Karpas-422 (cell line): ENCODE data around the gene OXGR1. TPM values are rescaled to one million over a fixed set of nuclear protein-coding genes. Genes with fewer than 3 reads are reported as not detected.
A peak's percentile ranks its signal among the peaks of the same experiment; 100 is the strongest.
"Not testable (repeated sequence)": the region's sequence is repeated elsewhere in the genome, so short reads cannot be mapped to it uniquely, and the experiment has no call there.

Experiments
- DNase-seq: peaks from one replicate; pipeline ENCODE4 v3.0.0-alpha.2; 2015
- H2AFZ ChIP-seq: fragments of 200-600 bp; sonication (generic); 2 replicates; pipeline ENCODE4 v1.6.1; 2014; ENCODE audit warnings: antibody characterized with exemption, low read length, mixed read lengths
- H3K27ac ChIP-seq: fragments of 200-600 bp; sonication (generic); 2 replicates; pipeline ENCODE4 v1.5.1; 2014; ENCODE audit warnings: mild to moderate bottlenecking, low read length, moderate library complexity
- H3K27me3 ChIP-seq: fragments of 200-600 bp; sonication (generic); 2 replicates; pipeline ENCODE4 v1.6.1; 2014; ENCODE audit warnings: low read length, mixed read lengths
- H3K36me3 ChIP-seq: fragments of 200-600 bp; sonication (generic); 2 replicates; pipeline ENCODE4 v1.6.1; 2014; ENCODE audit warnings: low read length, mixed read lengths; ENCODE audit not compliant: insufficient read depth
- H3K4me1 ChIP-seq: fragments of 200-600 bp; sonication (generic); 2 replicates; pipeline ENCODE4 v1.6.1; 2014; ENCODE audit warnings: mild to moderate bottlenecking, low read length, mixed read lengths
- H3K4me2 ChIP-seq: fragments of 200-600 bp; sonication (generic); 2 replicates; pipeline ENCODE4 v1.6.1; 2014; ENCODE audit warnings: low read length, low read depth, mild to moderate bottlenecking; ENCODE audit not compliant: poor library complexity, severe bottlenecking
- H3K4me3 ChIP-seq: fragments of 200-600 bp; sonication (generic); 2 replicates; pipeline ENCODE4 v1.5.1; 2014; ENCODE audit warnings: mild to moderate bottlenecking, antibody characterized with exemption, low read length, mixed read lengths
- H3K79me2 ChIP-seq: fragments of 200-600 bp; sonication (generic); 2 replicates; pipeline ENCODE4 v1.6.1; 2014; ENCODE audit warnings: mild to moderate bottlenecking, low read length, mixed read lengths
- H3K9ac ChIP-seq: fragments of 200-600 bp; sonication (generic); 2 replicates; pipeline ENCODE4 v1.6.0; 2014; ENCODE audit warnings: low read length
- H3K9me2 ChIP-seq: fragments of 200-600 bp; sonication (generic), shearing (Covaris generic); replicated peaks from 2 replicates; pipeline ENCODE4 v1.6.0; 2014; ENCODE audit warnings: mild to moderate bottlenecking, low read length, moderate library complexity; ENCODE audit not compliant: insufficient read depth
- H3K9me3 ChIP-seq: fragments of 300-700, 200-600 bp; sonication (generic); 2 replicates; pipeline ENCODE4 v1.6.1; 2014; ENCODE audit warnings: low read length, mixed read lengths
- H4K20me1 ChIP-seq: fragments of 200-600 bp; sonication (generic); 2 replicates; pipeline ENCODE4 v1.6.1; 2014; ENCODE audit warnings: mild to moderate bottlenecking, antibody characterized with exemption, low read length, low read depth; ENCODE audit not compliant: insufficient read depth
- total RNA-seq: library from RNA; depleted of rRNA; stranded (reverse); fragments of >200 nt; shearing (Covaris generic); gene quantifications from 2 replicates; pipeline ENCODE4 v1.2.3, GENCODE V29; 2014; ENCODE audit warnings: low replicate concordance

The OXGR1 gene
- total RNA-seq, 1 experiment from 2014 or later = not detected

- Histone ChIP-seq H3K79me2 (no peaks in the 10 kb centered on the region), H2AFZ (no peak overlapping the region), H3K4me1 (no peaks in the 10 kb centered on the region), H3K4me2 (no peak overlapping the region), H3K27ac (no peak overlapping the region), H3K9ac (no peak overlapping the region), H3K27me3 (no peaks in the 10 kb centered on the region), H3K4me3 (no peak overlapping the region), H3K9me2 (no peaks in the 10 kb centered on the region), H3K9me3 (no peaks in the 10 kb centered on the region), H4K20me1 (no peaks in the 10 kb centered on the region), H3K36me3 (no peaks in the 10 kb centered on the region)
- DNase-seq = no peak
Measured at GRCh38 chr13:96991072-96991471, 3.2 kb downstream of the OXGR1 start.

- Histone ChIP-seq H4K20me1 (no peaks in the 10 kb centered on the region), H3K9ac (no peak overlapping the region), H3K9me2 (no peaks in the 10 kb centered on the region), H3K9me3 (no peaks in the 10 kb centered on the region), H3K4me3 (no peak overlapping the region), H3K79me2 (no peaks in the 10 kb centered on the region), H2AFZ (no peak overlapping the region), H3K4me1 (no peaks in the 10 kb centered on the region), H3K27me3 (no peaks in the 10 kb centered on the region), H3K36me3 (no peaks in the 10 kb centered on the region), H3K4me2 (no peak overlapping the region), H3K27ac (no peak overlapping the region)
- no peak for DNase-seq
Measured at GRCh38 chr13:96988441-96988840, 5.8 kb downstream of the OXGR1 start.

GRCh38 chr13:96984051-96984508 is 10.2 kb downstream of the OXGR1 start:
- Histone ChIP-seq H2AFZ (no peak overlapping the region), H3K27me3 (0 out of 2 replicates have a peak, but pooled peaks cover 2% of the 10 kb centered on the region), H4K20me1 (no peaks in the 10 kb centered on the region), H3K4me2 (no peak overlapping the region), H3K36me3 (no peaks in the 10 kb centered on the region), H3K9ac (no peak overlapping the region), H3K27ac (no peak overlapping the region), H3K9me2 (no peaks in the 10 kb centered on the region), H3K9me3 (no peaks in the 10 kb centered on the region), H3K4me1 (no peaks in the 10 kb centered on the region), H3K79me2 (no peaks in the 10 kb centered on the region), H3K4me3 (no peak overlapping the region)
- DNase-seq = no peak

GRCh38 chr13:96982672-96983071 is 11.6 kb downstream of the OXGR1 start:
- Histone ChIP-seq H3K27me3 (0 out of 2 replicates have a peak, but pooled peaks cover 2% of the 10 kb centered on the region), H3K4me1 (no peaks in the 10 kb centered on the region), H3K4me3 (no peak overlapping the region), H3K4me2 (no peak overlapping the region), H2AFZ (no peak overlapping the region), H3K9ac (no peak overlapping the region), H3K79me2 (no peaks in the 10 kb centered on the region), H3K9me3 (no peaks in the 10 kb centered on the region), H3K9me2 (no peaks in the 10 kb centered on the region), H3K36me3 (no peaks in the 10 kb centered on the region), H4K20me1 (no peaks in the 10 kb centered on the region), H3K27ac (no peak overlapping the region)
- no peak for DNase-seq

- H3K79me2 ChIP-seq, H3K4me1 ChIP-seq, H3K27ac ChIP-seq, H4K20me1 ChIP-seq, H3K27me3 ChIP-seq, H3K9ac ChIP-seq, H3K36me3 ChIP-seq, H3K9me2 ChIP-seq, H3K4me3 ChIP-seq, H3K9me3 ChIP-seq, H2AFZ ChIP-seq, H3K4me2 ChIP-seq, DNase-seq: not testable (repeated sequence)
Measured at GRCh38 chr13:96979861-96980260, 14.4 kb downstream of the OXGR1 start.

GRCh38 chr13:96968027-96968426 is 26.2 kb downstream of the OXGR1 start:
- Histone ChIP-seq H3K9me3 (peaks cover 14% of the 10 kb centered on the region), H2AFZ (no peak overlapping the region), H3K4me2 (no peak overlapping the region), H4K20me1 (no peaks in the 10 kb centered on the region), H3K9ac (no peak overlapping the region), H3K9me2 (no peaks in the 10 kb centered on the region), H3K36me3 (no peaks in the 10 kb centered on the region; the same call in 1 of the 2 replicates), H3K79me2 (no peaks in the 10 kb centered on the region), H3K4me3 (no peak overlapping the region), H3K27me3 (no peaks in the 10 kb centered on the region), H3K27ac (no peak overlapping the region), H3K4me1 (no peaks in the 10 kb centered on the region)
- no peak for DNase-seq

- Histone ChIP-seq H2AFZ (no peak overlapping the region), H3K27me3 (no peaks in the 10 kb centered on the region), H3K79me2 (no peaks in the 10 kb centered on the region), H3K4me2 (no peak overlapping the region), H3K9ac (no peak overlapping the region), H3K4me1 (no peaks in the 10 kb centered on the region), H3K4me3 (no peak overlapping the region), H3K27ac (no peak overlapping the region), H4K20me1 (no peaks in the 10 kb centered on the region), H3K36me3 (no peaks in the 10 kb centered on the region; the same call in 1 of the 2 replicates), H3K9me2 (no peaks in the 10 kb centered on the region), H3K9me3 (peaks cover 14% of the 10 kb centered on the region)
- DNase-seq = peak; percentile 73
Measured at GRCh38 chr13:96967248-96967745, 27.0 kb downstream of the OXGR1 start.

- H3K9me2 ChIP-seq = no peaks in the 10 kb centered on the region
- no peaks in the 10 kb centered on the region for H4K20me1 ChIP-seq
- H3K36me3 ChIP-seq = no peaks in the 10 kb centered on the region; the same call in 1 of the 2 replicates
- DNase-seq = no peak
- H3K79me2 ChIP-seq = no peaks in the 10 kb centered on the region
- H3K4me3 ChIP-seq = no peak overlapping the region
- no peaks in the 10 kb centered on the region for H3K27me3 ChIP-seq
- no peaks in the 10 kb centered on the region for H3K4me1 ChIP-seq
- peaks cover 14% of the 10 kb centered on the region for H3K9me3 ChIP-seq
- H3K9ac ChIP-seq = no peak overlapping the region
- H3K27ac ChIP-seq = no peak overlapping the region
- H3K4me2 ChIP-seq = no peak overlapping the region
- no peak overlapping the region for H2AFZ ChIP-seq
Measured at GRCh38 chr13:96966415-96967102, 27.7 kb downstream of the OXGR1 start.
